ENCODE results near the gene MTG1.

DNA sequence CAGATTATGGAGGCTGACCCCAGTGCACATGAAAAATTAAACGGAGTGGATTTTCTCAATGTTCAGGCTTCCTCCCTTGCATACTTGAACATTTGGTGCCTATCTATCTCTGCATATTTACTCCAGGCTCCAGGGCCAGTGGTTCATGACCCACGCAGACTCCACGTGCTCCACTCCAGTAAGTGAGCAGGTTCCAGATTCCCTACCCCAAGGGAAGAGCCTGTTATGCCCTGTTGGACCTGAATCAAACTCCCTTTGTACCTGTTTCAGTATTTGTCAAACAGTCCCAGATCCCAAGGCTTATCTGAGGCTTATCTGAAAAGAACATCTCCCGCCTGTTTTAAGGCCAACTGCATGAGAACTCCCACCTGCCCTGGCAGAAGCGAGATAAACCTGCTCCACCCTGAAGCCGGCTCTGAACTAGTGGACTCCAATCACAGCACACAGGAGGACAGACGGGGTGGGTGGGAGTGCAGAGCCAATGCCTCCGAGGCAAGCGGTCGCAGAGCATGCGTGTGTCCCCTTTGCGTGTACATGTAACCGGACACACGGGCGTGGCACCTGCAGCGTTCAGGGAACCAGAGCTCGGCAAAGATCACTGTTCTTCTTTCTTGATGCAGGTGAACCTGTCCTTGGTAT lies 33.9 kb upstream of the MTG1 start:
- TF ChIP-seq, protein P1, sequence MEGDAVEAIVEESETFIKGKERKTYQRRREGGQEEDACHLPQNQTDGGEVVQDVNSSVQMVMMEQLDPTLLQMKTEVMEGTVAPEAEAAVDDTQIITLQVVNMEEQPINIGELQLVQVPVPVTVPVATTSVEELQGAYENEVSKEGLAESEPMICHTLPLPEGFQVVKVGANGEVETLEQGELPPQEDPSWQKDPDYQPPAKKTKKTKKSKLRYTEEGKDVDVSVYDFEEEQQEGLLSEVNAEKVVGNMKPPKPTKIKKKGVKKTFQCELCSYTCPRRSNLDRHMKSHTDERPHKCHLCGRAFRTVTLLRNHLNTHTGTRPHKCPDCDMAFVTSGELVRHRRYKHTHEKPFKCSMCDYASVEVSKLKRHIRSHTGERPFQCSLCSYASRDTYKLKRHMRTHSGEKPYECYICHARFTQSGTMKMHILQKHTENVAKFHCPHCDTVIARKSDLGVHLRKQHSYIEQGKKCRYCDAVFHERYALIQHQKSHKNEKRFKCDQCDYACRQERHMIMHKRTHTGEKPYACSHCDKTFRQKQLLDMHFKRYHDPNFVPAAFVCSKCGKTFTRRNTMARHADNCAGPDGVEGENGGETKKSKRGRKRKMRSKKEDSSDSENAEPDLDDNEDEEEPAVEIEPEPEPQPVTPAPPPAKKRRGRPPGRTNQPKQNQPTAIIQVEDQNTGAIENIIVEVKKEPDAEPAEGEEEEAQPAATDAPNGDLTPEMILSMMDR (IDR thresholded peaks at IDR 0.05): no peak
- no peak for TF ChIP-seq POLR2A (IDR thresholded peaks at IDR 0.05)

All from esophagus squamous epithelium (tissue), 4 donors.